Measurements from ENCODE around the gene CCR1.
"Not testable (repeated sequence)": the region's sequence is repeated elsewhere in the genome, so short reads cannot be mapped to it uniquely, and the experiment has no call there.

Gene CCR1

DNA sequence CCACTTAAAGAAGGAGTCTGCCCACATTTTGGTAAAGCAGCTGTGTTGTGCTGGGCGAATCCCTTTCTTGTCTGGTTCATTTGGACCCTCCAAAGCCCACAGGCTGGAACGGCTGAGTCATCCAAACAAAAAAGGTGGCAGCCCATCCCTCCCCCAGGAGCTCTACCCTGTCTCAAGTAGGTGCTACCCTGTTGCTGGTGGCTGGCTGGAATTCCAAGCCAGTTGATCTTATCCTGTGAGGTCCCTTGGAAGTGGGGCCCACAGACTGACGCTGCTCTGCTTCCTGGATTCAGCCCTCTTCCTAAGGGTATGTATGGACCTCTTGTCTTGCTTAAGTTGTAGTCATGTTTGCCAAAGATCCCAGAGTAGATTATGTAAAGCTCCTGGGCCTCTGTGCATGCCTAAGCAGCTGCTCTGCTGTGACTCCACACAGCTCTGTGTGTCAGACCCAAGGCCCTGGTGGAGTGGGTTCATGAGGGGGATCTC lies 44.5 kb downstream of the CCR1 start:
- DNase-seq: no peak

GRCh38 chr3:46162975-46163555 lies 45.0 kb downstream of the CCR1 start:
- DNase-seq: no peak

DNA sequence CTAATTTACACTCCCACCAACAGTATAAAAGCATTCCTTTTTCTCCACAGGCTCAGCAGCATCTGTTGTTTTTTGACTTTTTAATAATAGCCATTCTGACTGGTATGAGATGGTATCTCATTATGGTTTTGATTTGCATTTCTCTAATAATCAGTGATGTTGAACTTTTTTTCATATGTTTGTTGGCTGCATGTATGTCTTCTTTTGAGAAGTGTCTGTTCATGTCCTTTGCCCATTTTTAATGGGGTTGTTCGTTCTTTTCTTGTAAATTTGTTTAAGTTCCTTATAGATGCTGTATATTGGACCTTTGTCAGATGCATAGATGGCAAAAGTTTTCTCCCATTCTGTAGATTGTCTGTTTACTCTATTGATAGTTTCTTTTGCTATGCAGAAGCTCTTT lies 50.4 kb downstream of the CCR1 start:
- not testable (repeated sequence) for DNase-seq

GRCh38 chr3:46154311-46154710 lies 53.8 kb downstream of the CCR1 start:
- DNase-seq: no peak
